ENCODE measurements around the gene TMPRSS9. TPM values are rescaled to one million over a fixed set of nuclear protein-coding genes. Genes with fewer than 3 reads are reported as not detected.

TMPRSS9 gene
- total and polyA plus RNA-seq, 2 of the 13 experiments (the other 11 are each of a cell fraction or from before 2014, with no cell fraction given), result 2.5 to 5.2 TPM

GRCh38 chr19:2391118-2391725, 31.2 kb downstream of the TMPRSS9 start (continued):
- no peak for TF ChIP-seq ZNF142 (CRISPR knock-in tag; IDR thresholded peaks at IDR 0.05)
- 0 out of 4 replicates have a peak, but pooled peaks of 1 of the 2 experiments have one; percentile 17 for TF ChIP-seq HMGXB4 (CRISPR knock-in tag; IDR thresholded peaks at IDR 0.05; ENCODE audit: borderline replicate concordance in 1 of 2, low read depth in 1 of 2)
- no peak for TF ChIP-seq MYNN (CRISPR knock-in tag; IDR thresholded peaks at IDR 0.05; ENCODE audit: low read depth)
- TF ChIP-seq TEAD3 (CRISPR knock-in tag; optimal IDR thresholded peaks at IDR 0.05; ENCODE audit: borderline replicate concordance), result peak; percentile 21
- 0 out of 2 replicates have a peak, but pooled peaks have one; percentile 26 for TF ChIP-seq SAP130 (CRISPR knock-in tag; IDR thresholded peaks at IDR 0.05; ENCODE audit: low read depth)
- TF ChIP-seq GATAD1 (CRISPR knock-in tag; IDR thresholded peaks at IDR 0.05), result peak; percentile 48; the same call in 1 of the 2 replicates
- no peak for TF ChIP-seq MEIS1 (CRISPR knock-in tag; IDR thresholded peaks at IDR 0.05; ENCODE audit: borderline replicate concordance)
- no peak for TF ChIP-seq USF2 (IDR thresholded peaks at IDR 0.05; ENCODE audit: low read depth, low read length)
- no peak for TF ChIP-seq USF2 (CRISPR knock-in tag; IDR thresholded peaks at IDR 0.05; ENCODE audit: borderline replicate concordance)
- TF ChIP-seq ZBTB20 (CRISPR knock-in tag; IDR thresholded peaks at IDR 0.05; ENCODE audit: borderline replicate concordance, low read depth), result no peak
- TF ChIP-seq KAT2B (IDR thresholded peaks at IDR 0.05; ENCODE audit: borderline replicate concordance, low read depth, low read length), result no peak
- TF ChIP-seq ZFP36L2 (CRISPR knock-in tag; IDR thresholded peaks at IDR 0.05), result no peak
